HG02970 (cell line): Measurements from ENCODE around the gene PJVK.

Experiments used
- ATAC-seq: cut with Tn5 transposase; IDR thresholded peaks from one replicate; pipeline ENCODE4 v1.9.1; 2021; ENCODE audit warnings: mild to moderate bottlenecking, moderate library complexity, moderate number of reproducible peaks; ENCODE audit not compliant: unreplicated experiment, low FRiP score

The PJVK gene

DNA sequence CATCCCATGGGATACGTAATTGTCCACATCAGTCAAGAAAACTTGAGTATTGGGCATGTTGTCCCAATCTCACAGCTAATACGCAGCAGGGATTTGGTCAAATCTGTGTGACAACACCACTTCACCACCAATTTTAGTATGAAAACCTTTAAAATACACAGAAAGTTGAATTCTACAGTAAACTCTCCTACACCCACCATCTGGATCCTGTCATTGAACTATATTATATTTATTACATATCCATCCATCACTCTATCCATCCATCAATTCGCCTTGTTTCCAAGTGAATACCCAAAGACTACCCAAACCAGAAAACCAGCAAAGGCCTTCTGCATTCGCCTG lies 28.1 kb downstream of the PJVK start:
- ATAC-seq, result no peak

DNA sequence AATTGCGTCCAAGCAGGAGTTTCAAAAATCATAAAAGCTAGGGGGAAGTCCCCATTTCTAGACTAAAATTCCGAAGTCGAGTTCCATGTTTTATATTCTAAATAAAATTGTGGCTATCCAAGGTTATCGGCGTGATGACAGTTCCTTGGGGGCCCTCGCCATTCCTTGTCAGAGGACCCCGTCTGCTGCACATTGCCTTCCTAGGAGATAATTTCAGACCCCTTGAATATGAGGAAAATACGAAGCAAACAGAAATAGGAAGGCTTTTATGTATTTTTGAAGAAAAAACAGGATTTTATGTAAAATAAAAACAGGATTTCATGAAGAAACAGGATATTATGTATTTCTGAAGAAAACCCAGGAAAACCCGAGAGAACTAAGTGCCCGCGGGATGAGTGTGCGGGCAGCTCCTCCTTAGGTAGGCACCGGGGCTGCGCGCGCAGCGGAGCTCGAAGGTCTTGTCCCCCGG lies 28.6 kb downstream of the PJVK start:
- ATAC-seq, result no peak

DNA sequence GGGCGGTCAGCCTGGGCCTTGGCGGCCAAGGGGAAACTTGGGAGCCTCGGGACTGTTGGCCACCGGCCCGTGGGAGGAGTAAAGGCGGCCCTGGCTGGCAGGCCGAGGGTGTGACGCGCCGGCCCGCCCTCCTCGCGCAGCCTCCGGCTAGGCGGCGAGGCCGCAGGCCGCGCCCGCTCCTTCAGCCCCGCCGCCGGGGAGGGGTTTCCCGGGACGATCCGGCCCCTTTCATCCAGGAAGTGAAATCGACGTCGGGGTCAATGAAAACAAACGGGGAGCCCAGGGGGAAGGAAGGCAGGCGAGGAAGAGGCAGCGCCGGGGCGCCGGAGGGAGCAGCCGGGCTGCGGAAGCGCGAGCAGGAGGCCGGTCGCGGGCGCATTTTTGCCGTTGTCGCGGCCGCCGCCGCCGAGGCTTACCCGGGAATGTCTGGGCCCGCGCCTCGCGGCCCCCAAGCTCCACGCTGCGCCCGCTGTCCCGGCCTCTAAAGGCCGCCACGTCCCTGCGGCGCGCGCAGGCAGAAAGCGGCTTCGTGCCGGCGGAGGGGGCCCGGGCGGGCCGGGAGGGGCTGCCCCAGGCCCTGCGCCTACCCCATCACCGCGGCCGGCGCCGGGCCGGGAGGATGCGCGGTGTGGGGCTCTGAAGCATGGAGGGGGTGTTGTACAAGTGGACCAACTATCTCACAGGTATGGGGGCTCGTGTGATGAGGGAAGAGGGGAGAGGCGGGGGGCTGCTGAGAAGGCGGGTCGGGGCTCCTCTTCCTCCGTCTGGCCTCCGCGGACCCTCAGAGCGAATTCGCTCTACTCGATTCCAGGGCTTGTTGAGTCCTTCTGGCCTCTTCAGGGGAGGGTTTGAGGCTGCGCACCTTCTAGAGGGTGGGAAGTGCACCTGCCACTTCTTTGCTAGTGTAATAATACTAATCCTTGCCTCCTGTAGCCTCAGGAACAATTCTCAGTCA lies 29.3 kb downstream of the PJVK start, which contains the start of gene PLEKHA3:
TSS of gene PLEKHA3 (plus strand) at position 231 of the 955 bp plus-strand sequence. CDS start at position 644, 413 bp downstream.
- peak; percentile 59 for ATAC-seq

DNA sequence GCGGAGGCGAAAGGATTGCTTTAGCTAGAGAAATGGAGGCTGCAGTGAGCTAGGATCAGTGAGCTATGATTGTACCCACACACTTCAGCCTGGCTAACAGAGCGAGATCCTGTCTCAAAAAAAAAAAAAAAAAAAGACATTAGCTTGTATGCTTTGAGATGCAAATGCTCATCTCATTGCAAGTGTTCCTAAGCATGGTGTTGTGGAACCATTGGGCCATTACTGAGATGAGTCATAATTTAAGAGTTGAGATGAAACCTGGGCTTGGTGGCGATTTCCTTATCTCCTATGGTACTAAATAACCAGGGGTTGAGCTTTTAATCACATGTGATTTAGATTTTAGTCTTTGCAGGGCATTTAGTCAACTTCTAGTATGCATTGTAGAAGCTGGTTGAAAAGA lies 31.3 kb downstream of the PJVK start:
- no peak for ATAC-seq

DNA sequence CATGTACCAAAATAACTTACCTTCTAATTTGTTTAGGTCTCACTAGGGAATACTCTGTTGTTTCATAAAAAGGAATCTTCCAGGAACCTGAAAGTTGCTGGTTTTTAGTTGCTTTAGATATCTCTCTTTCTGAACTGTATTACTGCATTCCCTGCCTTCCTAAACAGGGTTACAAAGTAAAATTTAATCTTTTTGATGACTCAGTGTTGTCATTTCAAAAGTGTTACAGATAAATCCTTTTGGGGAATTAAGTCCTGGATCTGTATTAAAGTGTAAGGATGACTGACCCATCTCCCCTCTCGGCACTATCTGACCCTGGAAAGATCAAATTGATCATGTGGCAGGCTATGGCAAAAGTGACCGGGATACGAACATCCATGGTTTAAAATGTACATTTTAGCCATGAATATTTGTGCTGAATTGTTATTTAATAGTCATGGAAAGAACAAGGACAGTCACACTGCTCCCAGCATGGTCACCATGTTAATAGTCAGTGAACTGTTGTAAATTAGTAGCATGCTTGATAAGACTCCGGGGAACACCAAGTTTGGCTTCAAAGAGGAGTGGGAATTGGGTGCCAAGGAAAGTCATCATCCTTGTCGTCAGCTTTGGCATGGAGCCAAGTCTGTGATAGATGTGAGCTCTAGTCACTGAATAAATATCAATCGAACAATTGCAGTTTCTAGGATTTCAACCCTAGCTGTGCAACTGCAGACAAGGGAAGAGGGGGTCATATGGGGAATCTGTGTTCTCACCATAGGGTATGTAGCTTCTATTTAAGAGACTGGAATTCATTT lies 33.3 kb downstream of the PJVK start:
- ATAC-seq, result no peak

DNA sequence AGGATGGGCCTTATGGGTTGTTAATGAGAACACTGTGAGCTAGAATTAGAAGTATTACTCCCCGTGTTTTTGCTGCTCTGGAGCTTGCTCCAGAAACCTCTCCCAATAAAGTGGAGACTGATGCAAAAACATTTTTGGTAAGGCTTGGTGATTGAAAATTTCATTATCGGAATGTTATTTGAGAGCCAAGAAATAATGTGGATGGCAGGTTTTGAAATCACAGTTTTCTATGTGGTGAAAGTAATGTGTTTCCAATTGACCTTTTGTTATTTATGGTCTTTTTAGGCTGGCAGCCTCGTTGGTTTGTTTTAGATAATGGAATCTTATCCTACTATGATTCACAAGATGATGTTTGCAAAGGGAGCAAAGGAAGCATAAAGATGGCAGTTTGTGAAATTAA lies 34.2 kb downstream of the PJVK start:
- ATAC-seq, result no peak

DNA sequence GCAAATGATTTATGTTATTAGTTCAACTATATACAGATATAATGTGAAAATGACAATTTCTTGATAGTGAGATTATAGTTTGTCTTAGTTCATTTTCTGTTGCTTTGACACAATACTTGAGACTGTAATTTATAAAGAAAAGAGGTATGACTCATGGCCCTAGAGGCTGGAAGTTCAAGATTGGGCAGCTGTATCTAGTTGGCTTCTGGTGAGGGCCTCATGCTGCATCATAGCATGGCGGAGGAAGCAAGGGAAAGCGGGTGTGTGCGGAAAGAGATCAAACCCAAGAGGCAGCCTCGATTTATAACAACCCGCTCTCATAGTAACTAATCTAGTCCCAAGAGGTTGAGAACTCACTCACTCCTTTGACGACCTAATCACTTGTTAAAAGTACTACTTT lies 40.4 kb downstream of the PJVK start:
- ATAC-seq, result no peak

DNA sequence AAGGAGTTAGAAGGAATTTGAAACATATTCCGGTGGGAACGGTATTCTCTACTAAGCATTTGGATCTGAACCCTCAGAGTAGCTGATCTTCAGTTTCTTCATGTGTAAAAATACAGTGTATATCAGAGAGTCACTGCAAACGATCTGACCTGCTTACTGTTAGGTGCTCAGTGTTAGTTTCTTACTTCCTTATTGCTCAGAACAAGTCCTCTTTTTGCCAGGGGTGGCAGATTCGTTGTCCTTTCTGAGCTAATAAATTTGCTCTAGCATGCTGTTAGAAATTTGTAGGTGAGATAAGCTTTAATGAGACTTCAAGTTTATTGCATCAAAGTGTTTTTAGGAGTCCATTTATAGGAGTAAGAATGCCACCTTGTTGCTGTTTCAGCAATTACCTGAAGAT lies 44.9 kb downstream of the PJVK start:
- no peak for ATAC-seq

DNA sequence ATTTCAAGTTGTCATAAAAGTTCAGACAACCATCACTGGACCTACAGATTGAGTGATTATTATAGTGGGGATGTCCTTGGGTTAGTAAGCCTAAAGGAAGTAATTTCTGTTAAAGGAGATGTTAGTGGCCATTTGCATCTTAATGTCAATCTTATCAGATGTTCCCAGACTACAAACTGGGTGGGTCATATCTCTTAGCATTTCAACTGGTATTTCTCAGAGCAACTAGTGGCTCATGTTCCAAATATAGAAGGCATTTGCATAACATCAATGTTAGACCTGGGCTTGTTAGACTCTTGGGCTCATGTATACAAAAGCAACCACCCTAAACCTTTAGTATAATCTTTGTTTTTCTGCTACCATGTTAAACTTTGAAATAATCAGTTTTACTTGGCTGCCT lies 47.0 kb downstream of the PJVK start:
- no peak for ATAC-seq

DNA sequence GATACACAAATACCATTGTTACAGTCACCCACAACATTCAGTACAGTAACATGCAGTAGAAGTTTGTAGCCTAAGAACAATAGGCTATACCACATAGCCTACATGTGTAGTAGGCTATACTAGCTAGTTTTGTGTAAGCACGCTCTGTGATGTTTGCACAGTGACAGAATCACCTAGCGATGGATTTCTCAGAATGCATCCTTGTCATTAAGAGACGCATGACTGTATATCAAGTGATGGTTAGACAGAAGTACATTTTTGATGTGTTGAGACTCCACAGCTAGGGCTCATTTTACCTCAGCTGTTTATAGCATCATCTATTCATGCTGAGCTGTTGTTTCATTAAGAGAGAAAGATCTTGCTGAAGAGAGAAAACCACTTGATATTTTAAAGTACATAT lies 48.5 kb downstream of the PJVK start:
- no peak for ATAC-seq

DNA sequence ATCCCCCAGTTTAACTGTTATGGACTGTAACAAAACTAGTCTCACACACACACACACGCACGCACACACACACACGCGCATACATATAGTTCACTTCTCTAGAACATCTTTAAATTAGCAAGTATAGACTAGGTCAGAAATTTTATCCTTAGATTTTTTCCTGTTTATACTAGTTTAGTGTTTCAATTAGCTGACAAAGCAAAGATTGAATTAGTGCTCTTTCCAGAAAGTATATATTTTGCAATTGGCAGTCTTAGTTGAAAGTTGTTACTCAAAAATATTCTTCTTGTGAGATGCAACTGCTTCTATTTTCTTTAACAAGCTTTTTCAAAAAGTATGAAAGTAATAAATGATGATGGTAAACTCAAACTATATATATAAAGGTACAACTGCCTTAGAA lies 51.6 kb downstream of the PJVK start:
- no peak for ATAC-seq

DNA sequence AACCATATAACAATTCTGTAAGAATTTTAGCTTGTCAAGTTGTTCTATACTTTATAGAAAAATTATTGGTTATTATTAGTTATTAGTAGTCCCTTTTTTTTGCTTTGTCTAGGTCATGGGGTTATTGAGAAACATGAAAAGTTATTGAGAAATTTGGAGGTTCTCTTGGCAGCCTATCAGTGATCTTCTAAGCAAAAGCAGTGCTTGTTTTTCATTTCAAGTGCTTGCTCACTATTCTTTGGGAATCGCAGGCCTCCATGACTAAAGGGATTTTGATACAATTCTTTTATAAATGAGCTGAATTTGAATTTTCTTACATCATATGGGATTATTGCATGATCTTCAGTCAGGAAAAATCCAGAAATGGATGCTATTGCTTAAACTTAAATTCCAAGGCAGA lies 54.9 kb downstream of the PJVK start:
- no peak for ATAC-seq

DNA sequence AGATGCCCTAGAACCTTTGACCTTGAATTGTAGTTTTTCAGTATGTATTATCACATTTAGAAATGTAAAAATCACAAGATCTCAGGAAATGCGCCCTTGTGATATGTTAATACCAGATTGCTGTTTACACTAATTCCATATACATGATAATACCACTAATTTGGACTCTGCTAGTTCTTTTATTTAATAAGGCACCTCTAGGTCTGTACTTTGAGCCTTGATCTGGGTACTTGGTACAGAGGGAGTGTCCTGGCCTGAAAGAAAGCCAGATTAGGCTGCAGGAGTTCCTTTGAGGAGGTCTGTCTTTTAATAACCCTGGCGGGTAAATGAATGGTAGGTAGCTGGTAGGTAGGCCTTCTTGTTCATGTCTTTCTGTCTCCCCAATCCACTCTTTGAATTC lies 55.3 kb downstream of the PJVK start:
- ATAC-seq, result no peak

DNA sequence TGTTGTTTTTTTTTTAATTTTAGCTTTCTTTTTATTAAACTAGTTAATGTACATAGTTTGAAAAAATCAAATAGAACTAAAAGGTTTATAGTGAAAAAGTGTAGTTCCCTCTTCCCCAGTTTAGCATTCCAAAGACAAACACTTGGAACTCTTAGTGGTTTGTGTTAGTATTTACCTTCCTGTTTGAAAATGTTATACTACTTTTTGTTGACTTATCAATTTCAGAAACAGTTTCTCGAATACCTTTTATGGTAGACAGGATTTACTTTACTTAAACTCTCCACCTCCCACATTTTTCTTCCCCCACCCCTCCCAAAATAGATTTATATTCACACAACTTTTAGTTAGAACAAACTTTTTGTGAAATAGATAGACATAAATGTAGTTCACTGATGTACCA lies 55.8 kb downstream of the PJVK start:
- ATAC-seq, result no peak

DNA sequence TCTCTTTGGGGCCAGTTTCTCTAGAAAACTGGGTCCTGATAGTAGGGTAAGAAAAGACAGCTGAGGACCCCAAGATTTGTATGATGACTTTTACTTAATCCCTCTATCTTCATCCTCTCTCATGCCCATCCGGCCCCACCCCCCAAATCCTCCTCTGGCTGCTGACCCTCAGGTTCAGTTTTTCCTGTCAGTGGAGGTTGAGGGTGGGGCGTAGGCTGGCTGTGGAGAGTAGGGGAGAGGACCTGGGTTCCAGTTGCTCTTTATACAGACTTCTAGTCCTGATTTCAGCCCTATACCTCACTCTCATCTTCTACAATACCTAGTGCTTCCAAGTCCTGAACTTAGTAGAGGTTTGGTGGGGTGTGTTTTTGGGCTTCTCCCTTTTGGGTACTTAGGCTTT lies 57.5 kb downstream of the PJVK start:
- ATAC-seq, result no peak

DNA sequence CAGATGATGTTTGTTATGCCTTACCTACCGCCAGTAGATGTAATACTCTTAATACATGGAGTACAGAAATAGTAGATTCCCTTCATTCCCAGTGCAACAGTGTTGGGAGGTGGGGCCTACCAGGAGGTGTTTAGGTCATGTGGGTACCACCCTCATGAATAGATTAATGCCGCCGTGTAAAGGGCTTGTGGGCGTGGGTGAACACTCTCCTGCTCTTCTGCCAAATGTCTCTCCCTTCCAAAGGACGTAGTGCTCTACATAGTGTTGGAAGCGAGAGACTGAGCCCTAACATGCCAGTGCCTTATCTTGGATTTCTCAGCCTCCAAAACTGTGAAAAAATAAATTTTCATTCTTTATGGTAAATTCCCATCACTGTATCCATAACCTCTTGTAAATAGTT lies 59.2 kb downstream of the PJVK start:
- no peak for ATAC-seq
